NOMO-1 treated with DMSO at 0.1 percent for 48 hours (cell line): ENCODE results near the gene ADAM19.

Experiments used
- DNase-seq: peaks from one replicate; lab custom pipeline; 2025; ENCODE audit not compliant: unreplicated experiment; lab: John Stamatoyannopoulos, UW

Gene ADAM19

DNA sequence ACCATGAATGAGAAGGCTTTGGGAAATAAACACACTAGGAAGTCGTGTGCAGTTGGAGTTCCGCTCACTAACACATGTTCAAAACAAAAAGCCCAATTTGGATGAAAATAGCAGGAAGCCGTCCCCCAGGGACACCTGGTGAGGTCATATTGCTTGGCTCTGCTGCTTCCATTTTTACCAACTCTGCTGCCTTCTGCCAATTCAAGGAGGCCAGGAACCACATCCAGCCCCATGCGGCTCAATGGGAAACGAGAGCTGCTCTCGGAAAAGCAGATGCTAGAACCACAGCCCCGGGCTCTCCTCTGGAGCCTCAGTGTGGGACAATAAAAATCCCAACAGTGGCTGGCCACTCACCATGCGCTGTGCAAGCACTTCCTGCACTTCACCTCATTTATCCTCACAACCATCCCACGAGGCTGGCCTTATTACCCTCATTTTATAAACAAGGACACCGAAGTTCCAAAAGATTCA, 13.4 kb downstream of the ADAM19 start:
- DNase-seq: no peak

DNA sequence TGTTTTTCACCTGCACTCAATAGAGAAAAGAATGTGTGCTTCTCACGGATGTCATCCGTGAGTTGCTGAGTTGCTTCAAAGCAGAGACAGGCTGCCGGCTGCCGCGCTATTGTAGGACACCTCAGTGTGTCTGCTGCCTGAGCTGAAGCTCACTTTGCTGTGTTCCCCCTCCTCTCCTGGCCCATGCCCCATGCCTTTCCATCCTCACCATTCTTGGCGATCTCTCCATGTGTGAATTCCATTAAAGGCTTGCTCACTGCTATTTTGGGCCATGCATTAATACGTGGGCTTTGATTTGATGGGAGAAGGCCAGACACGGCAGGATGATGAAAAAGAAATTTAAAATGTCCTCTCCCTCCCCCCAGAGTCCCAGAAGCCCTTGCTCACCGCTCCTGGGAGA, 14.5 kb downstream of the ADAM19 start:
- no peak for DNase-seq

DNA sequence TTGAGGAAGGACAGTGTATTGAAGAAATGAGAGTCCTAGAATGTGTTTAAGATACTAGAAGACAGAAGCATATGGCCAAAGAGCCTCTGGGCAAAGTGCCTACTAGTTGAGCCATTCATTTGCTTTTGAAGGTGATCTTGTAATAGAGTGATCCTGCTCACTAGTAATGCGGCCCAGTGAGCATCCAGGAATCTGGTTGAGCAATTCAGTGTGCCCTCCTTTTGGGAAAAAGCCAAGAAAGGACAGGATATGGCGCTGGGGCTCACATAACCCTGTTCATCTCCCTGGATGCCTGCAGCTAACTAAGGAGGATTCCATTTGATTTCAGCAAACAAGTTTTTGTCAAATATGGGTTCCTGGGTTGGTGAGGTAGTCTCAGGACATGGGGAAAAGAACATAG, 16.3 kb downstream of the ADAM19 start:
- no peak for DNase-seq

DNA sequence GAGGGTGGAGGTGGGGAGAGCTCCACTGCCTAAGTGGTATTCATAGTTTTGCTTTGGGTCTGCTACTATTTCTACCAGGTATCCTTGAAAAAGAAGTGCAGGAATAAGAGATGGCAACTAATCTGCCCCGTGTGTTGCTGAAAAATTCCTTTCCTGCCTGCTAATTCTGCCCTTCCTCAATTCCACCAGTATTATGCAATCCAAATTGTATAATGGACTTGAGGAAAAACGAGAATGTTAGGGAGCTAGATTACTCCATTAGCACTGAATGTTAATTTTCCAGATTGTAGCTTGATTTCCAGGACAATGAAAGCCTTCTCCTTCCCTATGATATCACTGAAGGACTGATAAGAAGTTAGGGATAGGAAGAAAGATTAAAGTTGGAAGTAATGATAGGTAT, 16.9 kb downstream of the ADAM19 start:
- no peak for DNase-seq

DNA sequence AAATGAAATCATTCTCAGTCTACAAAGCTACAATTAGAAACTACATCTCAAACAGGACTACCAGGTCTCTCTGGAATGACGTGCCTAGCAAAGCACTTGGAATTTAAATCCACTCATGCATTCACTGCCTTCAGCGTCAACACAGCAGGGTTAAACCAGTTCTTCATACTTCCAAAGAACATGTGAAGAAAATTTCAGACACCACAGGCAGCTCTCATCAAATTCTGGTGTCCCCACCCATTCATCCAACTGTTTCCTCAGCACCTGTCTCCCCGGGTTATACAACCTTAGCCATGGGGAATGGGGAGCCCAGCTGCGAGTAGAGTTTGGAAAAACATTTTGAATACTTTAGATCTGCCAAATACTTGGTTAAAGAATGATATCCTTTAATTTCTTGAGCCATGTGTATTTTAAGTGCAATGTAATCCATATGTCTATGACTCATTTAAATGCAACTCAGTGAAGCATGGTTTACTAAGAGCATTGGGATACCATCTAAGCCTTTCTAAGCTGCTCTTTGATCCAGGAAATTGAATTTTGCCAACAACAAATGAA, 17.5 kb downstream of the ADAM19 start:
- DNase-seq: no peak

DNA sequence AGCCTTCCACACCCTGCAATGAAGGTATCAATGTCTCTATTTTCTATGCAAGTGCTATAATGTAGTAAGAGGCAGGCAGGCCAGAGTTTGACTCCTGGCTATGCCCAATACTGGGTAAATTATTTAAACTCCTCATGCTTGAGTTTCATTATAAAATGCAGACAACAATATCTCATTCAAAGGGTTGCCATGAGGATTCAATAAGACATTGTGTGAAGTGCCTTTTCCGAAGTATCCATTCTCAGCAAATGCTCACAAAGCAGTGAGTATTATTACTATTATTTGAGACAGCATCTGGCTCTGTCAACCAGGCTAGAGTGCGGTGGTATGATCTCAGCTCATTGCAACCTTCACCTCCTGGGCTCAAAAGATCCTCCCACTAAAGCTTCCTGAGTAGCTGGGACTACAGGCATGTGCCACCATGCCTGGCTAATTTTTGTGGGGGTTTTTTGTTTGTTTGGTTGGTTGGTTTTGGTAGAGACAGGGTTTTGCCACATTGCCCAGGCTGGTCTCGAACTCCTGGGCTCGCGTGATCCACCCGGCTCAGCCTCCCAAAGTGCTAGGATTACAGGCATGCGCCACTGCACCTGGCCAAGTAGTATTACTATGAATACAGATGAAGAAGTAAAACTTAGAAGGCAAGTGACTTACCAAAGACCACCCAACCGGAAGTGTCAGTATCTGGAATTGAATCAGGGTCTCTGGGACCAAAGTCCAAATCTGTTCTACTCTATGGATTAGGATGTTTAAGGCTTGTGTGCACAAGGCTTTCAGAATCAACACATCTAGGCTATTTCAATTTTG, 18.8 kb downstream of the ADAM19 start:
- no peak for DNase-seq

DNA sequence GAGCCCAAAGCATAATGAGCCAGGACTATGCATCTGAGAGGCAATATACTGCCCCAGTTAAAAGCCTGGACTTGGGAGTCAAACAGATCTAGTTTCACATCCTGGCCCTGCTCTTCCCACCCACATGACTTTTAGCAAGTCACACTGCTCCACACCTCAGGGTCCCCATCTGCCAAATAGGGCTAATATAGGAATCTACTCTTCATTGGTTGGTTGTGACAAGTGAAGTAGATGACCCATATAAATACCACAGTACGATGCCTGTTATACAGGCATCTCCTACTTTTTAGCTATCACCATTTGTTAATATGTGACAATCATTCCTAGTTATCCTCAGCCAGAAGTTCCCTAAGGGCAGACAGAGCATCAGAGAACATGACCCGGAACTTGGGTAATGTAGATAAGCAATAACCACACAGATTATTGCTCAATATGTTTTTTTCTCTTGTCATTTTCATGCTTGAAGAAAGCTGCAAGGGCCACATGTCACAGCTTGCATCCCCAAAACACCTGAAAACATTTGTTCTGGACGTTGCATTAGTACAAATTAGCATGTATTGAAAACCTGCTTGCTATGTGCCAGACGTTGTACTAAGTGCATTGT, 20.4 kb downstream of the ADAM19 start:
- peak; percentile 66 for DNase-seq

DNA sequence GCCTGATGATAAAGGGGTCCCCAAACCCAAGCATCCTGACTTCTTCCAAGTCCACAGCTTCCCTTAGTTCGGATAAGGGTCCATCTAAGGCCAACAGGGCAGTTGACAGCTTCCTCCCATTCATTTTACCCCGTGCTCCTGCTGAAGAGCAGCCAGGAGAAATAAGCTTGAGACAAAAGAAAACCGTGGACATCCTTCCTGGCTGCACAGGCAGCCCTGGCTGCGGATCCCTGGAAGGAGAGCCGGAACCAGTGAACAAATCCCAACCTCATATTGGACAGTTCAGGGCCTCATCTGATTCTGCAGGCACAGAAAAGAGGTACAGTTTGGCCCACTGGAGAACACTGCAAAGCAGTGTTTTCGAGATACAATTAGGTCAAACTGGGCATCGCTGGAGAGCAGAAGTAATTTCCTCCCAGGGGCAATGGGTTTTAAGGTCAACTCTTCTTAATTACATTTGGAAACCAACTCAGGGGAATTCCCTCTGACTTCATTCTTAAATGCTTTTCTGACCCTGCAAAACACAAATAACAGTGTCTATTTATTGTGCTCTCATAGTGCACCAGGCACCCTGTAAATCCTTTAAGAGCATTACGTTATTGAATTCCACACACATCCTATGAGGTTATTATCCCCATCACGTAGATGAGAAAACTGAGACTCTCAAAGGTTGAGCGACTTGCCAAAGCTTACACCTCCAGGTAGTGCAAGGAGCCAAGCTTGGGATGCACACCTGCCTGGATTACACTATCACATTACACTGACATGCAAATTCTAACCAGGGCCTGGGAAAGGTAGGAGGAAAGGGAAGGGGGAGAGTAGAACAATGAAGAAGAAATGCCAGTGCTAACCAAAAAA, 21.2 kb downstream of the ADAM19 start:
- no peak for DNase-seq

DNA sequence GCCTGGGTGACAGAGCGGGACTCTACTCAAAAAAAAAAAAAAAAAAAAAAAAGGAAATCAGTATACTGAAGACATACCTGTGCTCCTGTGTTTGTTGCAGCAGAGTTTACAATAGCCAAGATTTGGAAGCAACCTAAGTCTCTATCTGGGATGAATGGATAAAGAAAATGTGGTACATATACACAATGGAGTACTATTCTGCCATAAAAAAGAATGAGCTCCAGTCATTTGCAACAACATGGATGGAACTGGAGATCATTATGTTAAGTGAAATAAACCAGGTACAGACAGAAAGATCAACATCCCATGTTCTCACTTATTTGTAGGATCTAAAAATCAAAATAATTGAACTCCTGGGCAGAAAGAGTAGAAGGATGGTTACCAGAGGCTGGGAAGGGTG, 22.9 kb downstream of the ADAM19 start:
- no peak for DNase-seq

DNA sequence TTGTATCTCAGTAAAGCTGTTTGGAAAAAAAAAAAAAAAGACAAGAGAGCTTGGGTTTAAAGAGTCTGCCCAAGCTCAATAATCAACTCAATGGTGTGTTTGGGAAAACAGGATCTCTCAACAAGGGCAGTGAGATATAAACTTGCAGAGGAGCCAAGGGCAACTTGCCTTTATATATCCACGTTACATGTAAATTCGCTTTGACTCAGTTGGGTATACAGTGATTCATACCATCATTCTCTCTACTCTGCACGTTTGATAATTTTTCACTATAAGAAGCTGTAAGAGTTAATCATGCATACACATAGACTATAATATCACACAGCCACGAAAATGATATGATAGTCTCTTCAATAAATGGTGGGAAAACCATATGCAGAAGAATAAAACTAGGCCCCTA, 24.9 kb downstream of the ADAM19 start:
- DNase-seq: no peak

DNA sequence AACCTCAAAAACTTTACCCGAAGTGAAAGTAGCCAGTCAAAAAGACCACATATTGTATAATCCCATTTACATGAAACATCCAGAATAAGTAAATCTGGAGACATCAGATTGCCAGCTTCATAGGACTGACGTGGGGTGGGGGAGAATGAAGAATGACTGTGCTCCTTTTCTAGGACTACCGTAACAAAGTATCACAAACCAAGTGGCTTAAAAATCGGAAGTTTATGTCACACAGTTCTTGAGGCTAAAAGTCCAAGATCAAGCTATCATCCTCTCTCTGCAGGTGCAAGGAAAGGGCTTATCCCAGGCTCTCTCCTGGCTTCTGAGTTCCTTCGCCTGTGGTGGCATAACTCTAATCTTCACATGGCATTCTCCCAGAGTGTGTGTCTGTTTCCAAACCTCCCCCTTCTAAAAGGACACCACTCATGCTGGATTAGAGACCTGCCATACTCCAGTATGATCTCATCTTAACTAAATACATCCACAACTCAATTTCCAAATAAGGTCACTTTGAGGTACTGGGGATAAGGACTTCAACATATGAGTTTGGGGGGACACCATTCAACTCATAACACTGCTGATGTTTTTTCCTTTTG, 25.5 kb downstream of the ADAM19 start:
- no peak for DNase-seq

DNA sequence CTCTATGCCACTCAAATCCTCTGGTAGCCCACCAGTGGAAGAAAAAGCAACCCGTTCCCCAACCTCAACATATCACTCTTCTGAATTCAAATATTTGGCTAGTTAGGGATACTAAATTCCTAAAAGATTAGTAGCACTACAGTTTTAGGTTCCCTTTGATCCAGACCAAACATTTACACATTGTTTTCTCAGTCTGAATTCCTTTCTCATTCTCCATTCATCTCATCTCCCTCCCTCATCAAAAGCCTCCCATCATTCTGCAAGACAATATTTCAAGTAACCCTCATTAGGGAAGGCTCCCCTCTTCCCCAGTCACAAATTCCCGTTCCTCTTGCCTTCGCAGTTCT, 26.3 kb downstream of the ADAM19 start:
- no peak for DNase-seq

DNA sequence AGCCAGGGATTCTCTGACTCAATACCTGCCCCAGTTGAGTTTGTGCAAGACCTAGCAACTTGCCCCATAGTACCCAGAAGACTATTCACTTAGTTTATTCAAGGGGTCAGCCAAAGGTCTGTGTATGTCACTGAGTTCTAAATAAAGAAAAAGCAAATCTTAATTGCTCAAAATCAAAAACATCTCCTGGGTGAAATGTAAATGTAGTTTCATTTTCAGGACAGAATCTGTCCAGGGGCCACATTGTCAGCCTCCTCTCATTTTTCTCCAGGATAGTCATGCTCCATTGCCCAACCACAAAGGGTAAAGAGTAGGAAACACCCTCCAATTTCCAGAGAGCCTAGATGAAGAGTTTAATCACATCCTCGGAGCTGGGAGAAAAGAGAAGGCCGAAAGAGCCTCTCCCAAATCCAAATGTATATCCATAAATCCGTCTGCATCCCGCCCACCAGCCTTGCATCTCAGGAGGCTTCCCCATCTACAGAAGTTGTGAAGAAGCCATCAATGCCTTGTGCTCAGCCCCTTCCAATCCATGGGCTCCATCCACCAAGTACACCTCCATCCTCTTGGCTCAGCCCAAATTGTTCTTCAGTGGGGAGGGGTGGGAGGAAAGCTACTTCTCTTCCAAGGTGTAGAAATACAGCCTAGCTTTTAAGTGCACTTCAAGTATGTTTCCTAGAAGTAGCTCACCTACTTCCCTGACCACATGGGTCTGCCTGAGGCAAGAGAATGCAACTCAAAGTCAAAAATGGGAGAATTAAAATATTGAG, 26.9 kb downstream of the ADAM19 start:
- DNase-seq: no peak

DNA sequence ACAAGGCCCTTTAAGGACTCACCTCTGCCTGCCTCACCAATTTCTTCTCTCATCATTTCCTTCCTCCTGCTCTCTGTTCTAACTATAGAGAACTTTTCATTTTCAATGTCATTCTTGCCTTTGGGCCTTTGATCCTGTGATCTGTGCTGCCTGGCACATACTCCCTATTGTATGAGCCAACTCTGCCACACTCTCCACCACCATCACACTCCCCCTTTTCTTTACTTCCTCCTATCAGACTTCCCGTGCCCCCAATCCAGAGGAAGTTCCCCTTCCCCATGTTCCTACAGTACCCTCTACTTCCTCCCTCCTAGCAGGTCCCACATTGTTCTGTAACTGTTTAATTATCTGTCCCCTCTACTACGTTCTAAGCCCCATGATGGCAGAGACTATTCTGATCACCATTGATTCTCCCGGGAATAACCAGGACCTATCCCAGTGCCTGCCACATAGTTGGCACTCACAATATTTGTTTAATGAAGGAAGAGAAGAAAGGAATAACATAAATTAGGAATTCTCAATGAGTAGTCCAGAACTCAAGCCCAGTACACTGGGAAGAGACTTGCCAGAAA, 27.5 kb downstream of the ADAM19 start:
- no peak for DNase-seq

DNA sequence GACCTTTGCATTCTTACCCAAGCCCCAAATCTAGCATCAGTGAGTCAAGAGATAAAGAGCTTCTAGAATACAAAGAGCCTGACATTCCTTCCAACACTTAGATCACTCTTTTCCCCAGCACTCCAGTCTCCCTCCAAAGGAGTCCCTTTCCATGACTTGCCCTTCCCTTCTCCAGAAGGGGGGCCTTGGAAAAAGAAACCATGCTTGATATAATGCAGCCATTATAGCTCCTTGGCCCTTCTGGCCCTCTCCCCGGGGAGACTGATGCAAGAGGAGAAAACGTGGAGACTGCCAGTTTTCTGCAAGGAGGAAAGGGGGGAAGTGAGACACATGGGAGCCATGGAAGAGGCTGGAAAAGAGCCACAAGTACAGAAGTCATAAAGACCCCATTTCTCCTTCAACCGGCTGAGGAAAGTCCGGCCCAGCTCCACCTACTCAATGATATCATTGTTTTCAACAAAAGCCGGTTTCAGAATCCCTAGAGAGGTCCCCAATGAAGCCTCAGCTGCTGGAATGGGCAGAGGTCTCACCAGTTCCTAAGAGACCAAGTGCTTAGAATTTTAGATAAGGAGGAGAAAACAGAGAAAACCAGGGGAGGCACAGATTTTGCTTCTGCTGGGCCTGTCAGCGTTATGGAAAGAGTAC, 29.0 kb downstream of the ADAM19 start:
- DNase-seq: no peak

DNA sequence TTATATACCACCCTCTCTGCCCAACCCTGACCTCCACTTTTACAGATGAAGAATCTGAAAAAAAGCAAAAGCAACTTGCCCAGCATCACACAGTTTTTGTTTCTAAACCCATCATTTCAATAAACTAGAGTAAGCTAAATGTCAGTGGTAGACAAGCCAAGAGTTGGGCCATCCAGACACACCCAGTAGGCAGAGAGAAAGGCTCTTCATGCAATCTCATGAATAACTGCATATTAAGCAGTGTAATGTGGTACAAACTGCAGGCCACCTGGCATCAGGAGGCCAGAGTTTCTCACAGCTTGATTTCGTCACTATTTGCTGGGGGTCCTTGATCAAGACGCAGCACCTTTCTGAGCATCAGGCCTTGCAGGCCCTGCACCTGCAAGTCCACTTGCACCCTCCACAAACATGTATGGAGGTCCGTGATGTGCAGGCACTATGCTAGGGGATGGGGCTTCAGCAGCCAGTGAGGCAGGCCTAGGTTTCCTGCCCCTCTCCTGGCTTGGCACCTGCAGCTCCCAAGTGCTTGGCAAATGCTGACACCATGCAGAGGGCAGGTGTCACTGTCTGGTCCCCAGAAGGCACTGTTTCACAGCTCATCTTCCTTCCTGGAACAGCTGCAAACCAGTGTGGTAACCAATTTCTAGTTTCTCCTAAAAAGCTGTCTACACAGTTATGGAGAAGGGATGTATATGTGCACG, 29.8 kb downstream of the ADAM19 start:
- no peak for DNase-seq

DNA sequence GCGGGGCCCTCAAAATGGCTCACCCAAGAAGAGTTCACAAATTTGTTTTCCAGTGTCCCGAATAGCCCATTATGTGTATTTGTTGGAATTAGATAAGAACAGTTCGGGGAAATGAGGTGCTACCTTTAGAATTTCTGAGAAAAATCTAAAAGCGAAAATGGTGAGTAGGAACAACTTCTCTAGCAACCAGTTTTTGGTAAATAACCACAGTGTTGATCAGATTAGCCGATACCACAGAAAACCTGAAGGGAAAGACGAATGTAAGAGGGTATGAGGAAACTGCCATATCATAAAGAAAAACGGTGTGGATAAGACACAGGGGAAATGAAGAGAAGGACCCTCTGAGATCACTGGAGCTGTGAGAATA, 31.0 kb downstream of the ADAM19 start:
- DNase-seq: no peak

DNA sequence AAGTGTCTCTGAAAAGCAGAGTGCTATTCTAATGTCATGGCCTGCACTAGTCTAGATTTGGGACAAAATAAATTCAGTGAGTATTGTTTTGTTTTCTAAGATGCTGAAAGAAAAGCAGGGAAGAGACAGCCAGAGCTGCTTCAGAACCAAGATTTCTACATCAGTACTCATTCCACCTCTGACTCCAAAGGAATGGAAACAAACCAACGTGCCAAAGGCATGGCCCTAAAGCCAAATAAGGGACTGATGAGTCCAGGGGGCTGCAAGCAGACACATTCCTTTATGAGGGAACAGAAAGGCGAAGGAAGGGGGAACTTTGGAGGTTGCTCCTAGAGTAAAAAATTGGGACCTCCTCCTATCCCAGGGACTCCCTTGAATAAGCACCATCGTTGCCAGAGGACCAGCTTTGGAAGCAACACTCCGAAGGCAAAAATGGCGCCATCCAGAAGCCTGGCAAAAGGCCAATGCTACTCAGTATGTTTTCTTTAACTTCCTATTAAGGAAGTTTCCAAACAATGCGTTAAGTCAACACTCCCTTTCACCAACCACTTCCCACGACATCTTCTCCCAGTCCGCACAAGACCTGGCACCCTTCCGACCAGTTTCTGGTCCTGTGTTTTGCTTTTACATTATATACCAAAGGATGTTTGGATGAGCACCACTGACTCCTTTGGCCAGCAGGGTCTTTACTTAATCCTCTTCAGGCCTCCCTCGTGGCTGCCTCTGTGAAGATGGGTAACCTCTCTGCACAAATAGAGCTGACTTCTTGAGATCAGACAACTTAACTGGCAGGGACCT, 31.6 kb downstream of the ADAM19 start:
- no peak for DNase-seq
